Measurements from ENCODE around the gene IGFL1.
"Not testable (repeated sequence)": the region's sequence is repeated elsewhere in the genome, so short reads cannot be mapped to it uniquely, and the experiment has no call there.

The IGFL1 gene

GRCh38 chr19:46225558-46226004, 4.0 kb upstream of the IGFL1 start:
- DNase-seq (ENCODE audit: low spot score): no peak

GRCh38 chr19:46226438-46226973, 3.0 kb upstream of the IGFL1 start:
- no peak for DNase-seq (ENCODE audit: low spot score)

- DNase-seq (ENCODE audit: low spot score): no peak
Measured at GRCh38 chr19:46232029-46232428, 2.5 kb downstream of the IGFL1 start.

GRCh38 chr19:46232468-46232867, 2.9 kb downstream of the IGFL1 start:
- no peak for DNase-seq (ENCODE audit: low spot score)

GRCh38 chr19:46232938-46233621, 3.5 kb downstream of the IGFL1 start:
- DNase-seq (ENCODE audit: low spot score): no peak

- DNase-seq (ENCODE audit: low spot score): not testable (repeated sequence)
Measured at GRCh38 chr19:46233871-46234270, 4.3 kb downstream of the IGFL1 start.

GRCh38 chr19:46238141-46238540, 8.6 kb downstream of the IGFL1 start:
- not testable (repeated sequence) for DNase-seq (ENCODE audit: low spot score)

- no peak for DNase-seq (ENCODE audit: low spot score)
Measured at GRCh38 chr19:46239193-46240024, 9.9 kb downstream of the IGFL1 start.

GRCh38 chr19:46240693-46241092, 11.2 kb downstream of the IGFL1 start:
- no peak for DNase-seq (ENCODE audit: low spot score)

- DNase-seq (ENCODE audit: low spot score): no peak
Measured at GRCh38 chr19:46241626-46242025, 12.1 kb downstream of the IGFL1 start.

GRCh38 chr19:46243081-46243654, 13.6 kb downstream of the IGFL1 start:
- DNase-seq (ENCODE audit: low spot score): not testable (repeated sequence)

- DNase-seq (ENCODE audit: low spot score): no peak
Measured at GRCh38 chr19:46250076-46250735, 20.7 kb downstream of the IGFL1 start.

GRCh38 chr19:46251416-46251815, 21.9 kb downstream of the IGFL1 start:
- DNase-seq (ENCODE audit: low spot score): no peak

GRCh38 chr19:46254776-46255175, 25.2 kb downstream of the IGFL1 start:
- no peak for DNase-seq (ENCODE audit: low spot score)

GRCh38 chr19:46256855-46257254, 27.3 kb downstream of the IGFL1 start:
- no peak for DNase-seq (ENCODE audit: low spot score)

GRCh38 chr19:46261501-46261900, 32.0 kb downstream of the IGFL1 start:
- DNase-seq (ENCODE audit: low spot score): not testable (repeated sequence)

GRCh38 chr19:46262684-46263296, 33.2 kb downstream of the IGFL1 start:
- DNase-seq (ENCODE audit: low spot score): peak; percentile 45

GRCh38 chr19:46264801-46265200, 35.3 kb downstream of the IGFL1 start:
- not testable (repeated sequence) for DNase-seq (ENCODE audit: low spot score)

- peak; percentile 68 for DNase-seq (ENCODE audit: low spot score)
Measured at GRCh38 chr19:46265217-46265828, 35.8 kb downstream of the IGFL1 start.

GRCh38 chr19:46269101-46269500, 39.6 kb downstream of the IGFL1 start:
- DNase-seq (ENCODE audit: low spot score): no peak
